ENCODE measurements around the gene LMNTD2.
A peak's percentile ranks its signal among the peaks of the same experiment; 100 is the strongest.

Gene LMNTD2, protein sequence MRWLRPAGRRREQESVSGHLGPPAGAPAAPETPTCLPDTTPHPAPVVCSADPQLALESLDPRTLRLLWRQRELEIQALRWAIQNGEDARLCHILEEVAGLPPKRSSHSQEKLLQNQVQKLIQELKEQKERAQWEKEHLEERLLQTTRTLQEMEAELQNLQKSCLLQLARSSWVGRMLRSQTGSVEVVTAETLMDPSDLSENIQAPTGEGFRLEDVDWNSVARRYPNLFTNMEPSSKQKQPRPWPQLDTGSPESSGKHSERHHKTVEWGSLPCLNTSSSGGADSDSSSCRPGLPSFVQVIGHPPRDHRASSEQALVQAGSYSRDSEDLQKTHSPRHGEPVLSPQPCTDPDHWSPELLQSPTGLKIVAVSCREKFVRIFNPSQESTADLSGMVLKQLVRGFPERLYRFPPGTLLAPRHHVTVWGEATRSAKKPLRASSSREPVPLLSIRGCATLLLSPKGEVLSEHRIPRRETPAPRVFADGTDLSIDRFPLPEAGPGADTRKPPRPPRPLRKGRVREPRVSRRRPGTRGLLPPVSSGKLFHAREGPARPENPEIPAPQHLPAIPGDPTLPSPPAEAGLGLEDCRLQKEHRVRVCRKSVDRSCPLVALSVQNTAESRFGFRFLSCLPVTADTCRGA

DNA sequence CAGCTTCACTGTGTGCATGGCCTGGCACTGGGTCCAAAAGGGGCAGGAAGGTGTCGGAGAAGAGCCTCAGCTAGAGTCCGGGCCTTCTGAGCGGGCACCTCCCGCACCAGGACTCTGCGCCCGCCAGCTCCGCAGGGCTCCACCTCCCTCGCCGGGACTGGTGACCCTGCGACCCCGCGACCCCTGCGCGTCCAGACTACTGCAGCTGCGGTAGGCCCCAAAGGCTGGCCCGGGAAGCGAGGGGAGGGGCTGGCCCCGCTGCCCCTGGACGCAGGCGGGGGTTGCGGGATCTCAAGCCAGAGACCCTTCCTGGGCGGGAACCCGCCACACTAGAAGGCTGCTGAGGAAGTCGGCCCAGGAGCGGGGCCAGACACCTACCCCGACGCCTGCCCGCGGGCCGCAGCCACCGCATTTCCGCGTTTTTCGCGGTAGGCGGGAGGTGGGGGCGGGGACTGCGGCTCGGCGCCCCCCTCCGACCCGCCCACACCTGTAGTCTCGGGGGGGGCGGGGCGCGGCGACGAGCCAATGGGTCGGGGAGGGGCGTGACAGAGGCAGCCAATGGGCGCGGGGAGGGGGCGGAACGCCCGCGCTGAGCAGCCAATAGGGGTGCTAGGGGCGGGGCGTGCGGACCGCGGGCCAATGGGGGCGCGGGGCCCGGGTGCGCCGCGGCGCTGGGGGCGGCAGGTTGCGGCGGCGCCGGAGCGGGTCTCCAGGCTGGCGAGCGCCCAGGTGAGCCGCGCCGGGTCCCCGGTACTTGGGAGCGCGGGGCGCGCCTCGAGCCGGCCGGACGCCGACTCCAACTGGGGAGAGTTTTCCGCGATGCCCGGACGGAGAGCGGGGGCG is at the start of gene LMNTD2, which contains the start of gene RASSF7:
TSS of gene LMNTD2 (minus strand) at position 434 of the 843 bp plus-strand sequence. CDS start at position 412, 22 bp downstream.
TSS of gene RASSF7 (plus strand) at position 666 of the 843 bp plus-strand sequence. CDS start 799 bp downstream, outside the sequence.
- DNase-seq, result peak; percentile 89

- no peak for DNase-seq
Observed at GRCh38 chr11:609341-609811, 48.8 kb upstream of the LMNTD2 start.

- DNase-seq, result no peak
Observed at GRCh38 chr11:608791-609251, 48.3 kb upstream of the LMNTD2 start.

DNA sequence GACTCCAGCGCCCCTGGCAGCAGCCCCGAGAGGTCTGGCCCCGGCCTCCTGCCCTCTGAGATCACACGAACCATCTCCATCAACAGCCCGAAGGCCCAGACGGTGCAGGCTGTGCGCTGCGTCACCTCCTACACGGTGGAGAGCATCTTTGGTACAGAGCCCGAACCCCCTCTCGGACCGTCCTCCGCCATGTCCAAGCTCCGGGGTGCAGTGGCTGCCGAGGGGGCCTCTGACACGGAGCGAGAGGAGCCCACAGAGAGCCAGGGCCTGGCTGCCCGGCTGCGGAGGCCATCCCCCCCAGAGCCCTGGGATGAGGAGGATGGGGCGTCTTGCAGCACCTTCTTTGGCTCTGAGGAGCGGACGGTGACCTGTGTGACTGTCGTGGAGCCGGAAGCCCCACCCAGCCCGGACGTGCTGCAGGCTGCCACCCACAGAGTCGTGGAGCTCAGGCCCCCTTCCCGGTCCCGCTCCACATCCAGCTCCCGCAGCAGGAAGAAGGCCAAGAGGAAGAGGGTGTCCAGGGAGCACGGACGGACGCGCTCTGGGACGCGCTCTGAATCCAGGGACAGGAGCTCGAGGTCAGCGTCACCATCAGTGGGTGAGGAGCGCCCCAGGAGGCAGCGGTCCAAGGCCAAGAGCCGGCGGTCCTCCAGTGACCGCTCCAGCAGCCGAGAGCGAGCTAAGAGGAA is 47.6 kb upstream of the LMNTD2 start:
- DNase-seq, result no peak

DNA sequence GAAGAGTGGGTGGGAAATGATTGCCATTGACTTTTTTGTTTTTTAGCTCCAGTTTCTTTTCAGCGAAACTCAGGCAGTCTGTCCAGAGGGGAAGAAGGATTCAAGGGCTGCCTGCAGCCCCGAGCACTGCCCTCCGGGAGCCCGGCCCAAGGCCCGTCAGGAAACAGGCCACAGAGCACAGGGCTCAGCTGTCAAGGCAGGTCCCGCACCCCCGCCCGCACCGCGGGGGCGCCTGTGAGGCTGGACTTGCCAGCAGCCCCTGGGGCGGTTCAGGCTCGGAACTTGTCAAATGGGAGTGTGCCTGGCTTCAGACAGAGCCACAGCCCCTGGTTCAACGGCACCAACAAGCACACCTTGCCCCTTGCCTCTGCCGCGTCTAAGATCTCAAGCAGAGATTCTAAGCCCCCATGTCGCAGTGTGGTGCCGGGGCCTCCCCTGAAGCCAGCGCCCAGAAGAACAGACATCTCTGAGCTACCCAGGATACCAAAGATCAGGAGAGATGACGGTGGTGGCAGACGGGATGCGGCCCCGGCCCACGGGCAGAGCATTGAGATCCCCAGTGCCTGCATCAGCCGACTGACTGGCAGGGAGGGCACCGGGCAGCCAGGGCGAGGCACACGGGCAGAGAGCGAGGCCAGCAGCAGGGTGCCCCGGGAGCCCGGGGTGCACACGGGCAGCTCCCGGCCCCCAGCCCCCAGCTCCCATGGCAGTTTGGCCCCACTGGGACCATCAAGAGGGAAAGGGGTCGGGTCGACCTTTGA is 46.7 kb upstream of the LMNTD2 start:
- DNase-seq, result no peak

GRCh38 chr11:606245-606644 is 45.7 kb upstream of the LMNTD2 start:
- DNase-seq, result no peak

GRCh38 chr11:605286-606129 is 45.0 kb upstream of the LMNTD2 start:
- DNase-seq, result no peak

GRCh38 chr11:603154-603553 is 42.6 kb upstream of the LMNTD2 start:
- no peak for DNase-seq

DNA sequence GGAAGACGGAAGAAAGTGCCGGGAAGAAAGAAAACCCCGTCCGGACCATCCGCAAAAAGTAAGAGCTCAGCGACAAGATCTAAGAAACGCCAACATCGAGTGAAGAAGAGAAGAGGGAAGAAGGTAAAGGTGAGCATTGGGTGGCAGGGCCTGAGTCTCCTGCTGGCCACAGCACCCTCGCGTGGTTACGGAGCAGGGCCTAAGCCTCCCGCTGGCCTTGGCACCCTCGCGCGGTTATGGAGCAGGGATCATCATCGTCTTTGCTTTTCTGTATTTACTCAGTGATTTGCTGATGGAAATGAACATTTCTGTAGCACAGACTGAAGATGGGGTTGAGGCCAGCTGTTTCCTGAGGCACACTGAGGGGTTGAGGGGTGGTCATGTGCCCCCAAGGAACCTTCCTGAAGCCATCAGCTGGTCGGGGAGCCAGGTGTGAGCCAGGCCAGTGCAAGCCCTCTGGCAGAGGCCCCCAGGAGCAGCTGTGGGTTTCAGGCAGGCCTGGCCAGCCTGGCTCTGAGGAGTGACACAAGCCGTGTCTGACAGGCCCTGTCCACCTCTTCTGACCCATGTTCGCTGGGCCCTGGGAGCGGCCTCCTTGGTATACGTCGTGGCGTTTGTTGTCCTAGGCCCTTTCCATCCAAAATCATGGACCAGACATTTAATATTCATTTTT is 41.2 kb upstream of the LMNTD2 start:
- no peak for DNase-seq

GRCh38 chr11:598005-598680 is 37.6 kb upstream of the LMNTD2 start:
- no peak for DNase-seq

GRCh38 chr11:597166-597725 is 36.7 kb upstream of the LMNTD2 start:
- DNase-seq, result no peak

DNA sequence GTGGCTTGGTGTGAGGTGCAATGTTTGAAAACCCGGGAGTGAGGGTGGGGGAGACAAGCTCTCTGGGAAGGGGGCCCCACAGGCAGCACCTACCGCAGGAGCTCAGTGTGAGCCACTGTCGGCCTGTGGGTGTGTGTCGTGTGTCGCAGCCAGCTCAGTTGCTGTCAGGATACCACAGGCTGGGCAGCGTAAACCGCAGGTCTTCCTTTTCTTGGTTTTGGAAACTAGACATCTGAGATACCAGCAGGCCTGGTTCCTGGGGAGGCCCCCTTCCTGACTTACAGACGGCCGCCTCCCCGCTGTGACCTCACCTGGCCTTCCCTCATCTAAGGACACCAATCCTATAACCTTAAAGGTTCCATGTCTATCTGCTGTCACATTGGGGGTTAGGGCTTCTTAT is 35.8 kb upstream of the LMNTD2 start:
- no peak for DNase-seq

DNA sequence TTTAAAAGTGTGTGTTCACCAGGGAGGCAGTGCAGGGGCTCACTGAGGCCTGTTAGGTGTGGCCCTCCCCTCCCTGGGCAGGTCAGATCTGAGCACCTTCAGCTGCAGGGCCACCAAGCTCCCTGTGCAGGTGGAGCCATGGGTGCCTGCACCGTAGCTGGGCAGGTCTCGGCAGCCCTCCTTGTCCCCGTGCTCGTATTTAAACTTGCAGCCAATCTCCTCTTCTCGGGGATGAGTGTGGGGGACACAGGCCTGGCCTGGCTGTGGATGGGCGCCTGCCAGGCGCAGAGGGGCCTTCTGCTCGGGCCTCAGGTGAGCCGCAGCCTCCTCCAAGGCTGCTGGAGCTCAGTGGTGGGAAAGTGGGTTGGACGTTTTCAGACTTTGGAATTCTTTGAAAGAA is 34.9 kb upstream of the LMNTD2 start:
- DNase-seq, result no peak

- no peak for DNase-seq
Observed at GRCh38 chr11:593347-593746, 32.8 kb upstream of the LMNTD2 start.

DNA sequence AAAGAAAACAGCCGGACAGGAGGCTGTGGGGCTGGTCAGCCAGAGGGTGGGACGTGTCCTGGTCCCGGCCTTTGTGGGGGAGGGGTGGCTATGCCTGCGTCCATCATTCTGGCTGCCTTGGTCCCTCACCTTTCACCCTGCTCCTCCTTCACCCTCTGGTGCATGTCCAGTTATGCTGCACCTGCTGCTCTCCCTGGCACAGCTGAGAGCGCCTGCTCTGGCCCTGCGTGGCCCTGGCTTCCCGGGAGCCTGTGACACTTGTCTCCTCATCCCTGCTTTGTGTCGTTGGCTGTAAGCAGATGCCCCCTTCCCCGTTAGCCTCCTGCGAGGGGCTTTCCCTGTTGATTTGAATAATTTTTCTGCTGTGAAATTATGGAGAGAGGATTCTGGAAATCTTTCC is 32.4 kb upstream of the LMNTD2 start:
- DNase-seq, result no peak

DNA sequence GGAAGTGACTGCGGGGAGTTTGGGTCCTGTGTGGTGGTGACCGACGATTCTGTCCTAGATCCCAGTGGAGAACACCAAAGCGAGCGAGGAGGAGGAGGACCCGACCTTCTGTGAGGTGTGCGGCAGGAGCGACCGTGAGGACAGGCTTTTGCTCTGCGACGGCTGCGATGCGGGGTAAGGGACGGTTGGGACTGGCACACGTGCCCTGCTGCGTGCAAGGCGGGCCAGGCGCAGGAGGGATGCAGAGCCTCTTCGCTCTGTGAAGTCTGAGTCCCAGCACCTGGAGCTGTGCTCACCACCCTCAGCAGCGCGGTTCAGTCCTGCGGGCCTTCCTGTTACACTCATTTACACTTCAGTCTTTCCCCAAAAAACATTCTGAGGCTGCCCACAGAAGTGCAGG is 32.0 kb upstream of the LMNTD2 start:
- no peak for DNase-seq

DNA sequence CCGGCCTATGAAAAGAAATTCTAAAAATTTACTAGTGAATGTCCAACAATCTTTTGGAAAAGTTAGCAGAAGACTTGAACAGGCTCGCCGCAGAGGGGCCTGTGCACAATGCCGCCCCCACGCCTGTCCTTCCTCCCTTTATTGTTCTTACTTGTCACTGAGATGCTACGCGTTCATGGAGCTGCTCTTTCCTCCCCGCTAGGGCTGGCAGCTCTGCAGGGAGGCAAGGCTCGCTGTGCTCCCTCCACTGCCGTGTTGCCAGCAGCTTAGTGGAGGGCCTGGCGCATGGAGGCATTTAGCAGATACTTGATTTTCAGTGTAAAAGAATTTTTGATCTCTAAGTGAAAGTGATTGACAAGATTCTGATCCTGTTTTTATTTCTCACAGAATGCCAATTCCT is 30.5 kb upstream of the LMNTD2 start:
- no peak for DNase-seq

GRCh38 chr11:589798-590197 is 29.3 kb upstream of the LMNTD2 start:
- DNase-seq, result no peak

- peak; percentile 32 for DNase-seq
Observed at GRCh38 chr11:587978-588380, 27.4 kb upstream of the LMNTD2 start.
